ENCODE data around the gene DGLUCY. TPM values are rescaled to one million over a fixed set of nuclear protein-coding genes. Genes with fewer than 3 reads are reported as not detected.
A peak's percentile ranks its signal among the peaks of the same experiment; 100 is the strongest.
"Not testable (repeated sequence)": the region's sequence is repeated elsewhere in the genome, so short reads cannot be mapped to it uniquely, and the experiment has no call there.

The DGLUCY gene
- total RNA-seq, 2 experiments from 2014 or later, result 109 to 110 TPM

- ChIA-PET CTCF (interaction anchor here (1.5 kb wide), 1 partner anchor 61 kb away, joined by 8 read pairs; no protein-coding TSS in a partner anchor), POLR2A (no interaction called here)
- Mint-ChIP-seq H3K36me3 (ENCODE audit: low read depth) (peaks cover 85% of the 10 kb centered on the region), H3K27ac (no peak overlapping the region), H3K4me1 (peaks cover 82% of the 10 kb centered on the region), H3K4me3 (no peak overlapping the region), H3K27me3 (no peaks in the 10 kb centered on the region), H3K9me3 (peaks cover 2% of the 10 kb centered on the region)
- no peak for DNase-seq
Observed at GRCh38 chr14:91238085-91238484, 124.2 kb downstream of the DGLUCY start.

- ChIA-PET POLR2A (no interaction called here), CTCF (interaction anchor here (1.3 to 1.8 kb wide), 3 partner anchors 10 to 62 kb away, joined by 4 to 8 read pairs (median 5); no protein-coding TSS in a partner anchor)
- DNase-seq, result no peak
- Mint-ChIP-seq H3K9me3 (peaks cover 2% of the 10 kb centered on the region), H3K4me1 (peaks cover 85% of the 10 kb centered on the region), H3K4me3 (no peak overlapping the region), H3K27ac (peak overlapping the region; percentile 31), H3K27me3 (no peaks in the 10 kb centered on the region), H3K36me3 (ENCODE audit: low read depth) (peaks cover 86% of the 10 kb centered on the region)
Observed at GRCh38 chr14:91238661-91239060, 124.8 kb downstream of the DGLUCY start.

- Mint-ChIP-seq H3K4me1 (peaks cover 94% of the 10 kb centered on the region), H3K36me3 (ENCODE audit: low read depth) (peaks cover 88% of the 10 kb centered on the region), H3K4me3 (peak overlapping the region; percentile 92), H3K27me3 (no peaks in the 10 kb centered on the region), H3K9me3 (peaks cover 2% of the 10 kb centered on the region), H3K27ac (peak overlapping the region; percentile 100)
- ChIA-PET POLR2A (interaction anchor here (0.5 to 5.1 kb wide), 4 partner anchors 9 to 1813 kb away, joined by 3 to 66 read pairs (median 4); no protein-coding TSS in a partner anchor), CTCF (interaction anchor here (0.7 to 10.9 kb wide), 5 partner anchors 8 to 68 kb away, joined by 4 to 70 read pairs (median 5); no protein-coding TSS in a partner anchor)
- peak; percentile 61 for DNase-seq
Observed at GRCh38 chr14:91241863-91242262, 128.0 kb downstream of the DGLUCY start.

- POLR2A ChIA-PET, result interaction anchor here (0.6 to 5.1 kb wide), 3 partner anchors 14 to 484 kb away, joined by 3 to 66 read pairs (median 5); no protein-coding TSS in a partner anchor
- CTCF ChIA-PET, result interaction anchor here (1.3 to 10.9 kb wide), 7 partner anchors 9 to 69 kb away, joined by 3 to 70 read pairs (median 5); no protein-coding TSS in a partner anchor
- Mint-ChIP-seq H3K27ac (peak overlapping the region; percentile 100), H3K4me3 (peak overlapping the region; percentile 92), H3K9me3 (peaks cover 6% of the 10 kb centered on the region), H3K4me1 (peaks cover 96% of the 10 kb centered on the region), H3K36me3 (ENCODE audit: low read depth) (peaks cover 89% of the 10 kb centered on the region), H3K27me3 (no peaks in the 10 kb centered on the region)
- no peak for DNase-seq
Observed at GRCh38 chr14:91242635-91243034, 128.8 kb downstream of the DGLUCY start.

GRCh38 chr14:91243074-91243471 is 129.2 kb downstream of the DGLUCY start:
- peak overlapping the region; percentile 92 for H3K4me3 Mint-ChIP-seq
- ChIA-PET CTCF (interaction anchor here (1.0 to 10.9 kb wide), 10 partner anchors 9 to 70 kb away, joined by 3 to 70 read pairs (median 5); no protein-coding TSS in a partner anchor), POLR2A (interaction anchor here (0.6 to 5.1 kb wide), 5 partner anchors 9 to 485 kb away, joined by 3 to 66 read pairs (median 5); no protein-coding TSS in a partner anchor)
- peaks cover 88% of the 10 kb centered on the region for H3K36me3 Mint-ChIP-seq (ENCODE audit: low read depth)
- no peaks in the 10 kb centered on the region for H3K27me3 Mint-ChIP-seq
- H3K27ac Mint-ChIP-seq, result peak overlapping the region; percentile 100
- H3K9me3 Mint-ChIP-seq, result peaks cover 6% of the 10 kb centered on the region
- peaks cover 96% of the 10 kb centered on the region for H3K4me1 Mint-ChIP-seq
- no peak for DNase-seq

GRCh38 chr14:91244501-91244901 is 130.6 kb downstream of the DGLUCY start, which contains the start of gene GPR68:
GPR68 (minus strand) TSS chr14:91244704; CDS start chr14:91235050, 9,654 bp downstream.
- Mint-ChIP-seq H3K27me3 (no peaks in the 10 kb centered on the region), H3K9me3 (peaks cover 6% of the 10 kb centered on the region), H3K4me1 (peaks cover 92% of the 10 kb centered on the region), H3K27ac (peak within 1 kb of the TSS; percentile 100), H3K36me3 (ENCODE audit: low read depth) (peaks cover 85% of the 10 kb centered on the region), H3K4me3 (peak within 1 kb of the TSS; percentile 92)
- peak; percentile 51 for DNase-seq
- POLR2A ChIA-PET, result interaction anchor here (1.1 to 5.1 kb wide), 2 partner anchors 16 to 19 kb away, joined by 3 to 66 read pairs; no protein-coding TSS in a partner anchor
- CTCF ChIA-PET, result interaction anchor here (0.6 to 10.9 kb wide), 9 partner anchors 11 to 458 kb away, joined by 4 to 70 read pairs (median 5); no protein-coding TSS in a partner anchor

- peaks cover 86% of the 10 kb centered on the region for H3K36me3 Mint-ChIP-seq (ENCODE audit: low read depth)
- H3K27ac Mint-ChIP-seq, result peak overlapping the region; percentile 100
- ChIA-PET POLR2A (interaction anchor here (0.6 to 5.1 kb wide), 3 partner anchors 16 to 176 kb away, joined by 3 to 66 read pairs (median 4); no protein-coding TSS in a partner anchor), CTCF (interaction anchor here (0.6 to 10.9 kb wide), 7 partner anchors 10 to 459 kb away, joined by 3 to 70 read pairs (median 4); no protein-coding TSS in a partner anchor)
- peak overlapping the region; percentile 92 for H3K4me3 Mint-ChIP-seq
- H3K27me3 Mint-ChIP-seq, result no peaks in the 10 kb centered on the region
- DNase-seq, result peak; percentile 87
- peaks cover 6% of the 10 kb centered on the region for H3K9me3 Mint-ChIP-seq
- peaks cover 92% of the 10 kb centered on the region for H3K4me1 Mint-ChIP-seq
Observed at GRCh38 chr14:91245029-91245428, 131.2 kb downstream of the DGLUCY start.

- POLR2A ChIA-PET, result interaction anchor here (0.6 to 5.1 kb wide), 3 partner anchors 17 to 176 kb away, joined by 3 to 66 read pairs (median 4); no protein-coding TSS in a partner anchor
- H3K36me3 Mint-ChIP-seq (ENCODE audit: low read depth), result peaks cover 86% of the 10 kb centered on the region
Observed at GRCh38 chr14:91245616-91246015, 131.7 kb downstream of the DGLUCY start.

GRCh38 chr14:91246051-91246852 is 132.4 kb downstream of the DGLUCY start:
- ChIA-PET POLR2A (interaction anchor here (0.6 to 5.1 kb wide), 2 partner anchors 18 to 170 kb away, joined by 5 to 66 read pairs; no protein-coding TSS in a partner anchor), CTCF (interaction anchor here (0.6 to 10.9 kb wide), 8 partner anchors 9 to 69 kb away, joined by 3 to 70 read pairs (median 4); no protein-coding TSS in a partner anchor)

More at GRCh38 chr14:91245616-91246015, 131.7 kb downstream of the DGLUCY start:
- Mint-ChIP-seq H3K27ac (peak overlapping the region; percentile 100), H3K4me1 (peaks cover 92% of the 10 kb centered on the region), H3K4me3 (peak overlapping the region; percentile 66)
- not testable (repeated sequence) for H3K27me3 Mint-ChIP-seq, H3K9me3 Mint-ChIP-seq, DNase-seq
- CTCF ChIA-PET, result interaction anchor here (0.6 to 10.9 kb wide), 6 partner anchors 10 to 52 kb away, joined by 3 to 70 read pairs (median 4); no protein-coding TSS in a partner anchor

GRCh38 chr14:91249841-91250616 is 136.2 kb downstream of the DGLUCY start:
- CTCF ChIA-PET, result interaction anchor here (1.1 to 10.9 kb wide), 11 partner anchors 11 to 183 kb away, joined by 3 to 70 read pairs (median 5); no protein-coding TSS in a partner anchor
- Mint-ChIP-seq H3K36me3 (ENCODE audit: low read depth) (peaks cover 59% of the 10 kb centered on the region), H3K27me3 (no peaks in the 10 kb centered on the region), H3K4me1 (peaks cover 86% of the 10 kb centered on the region), H3K4me3 (peak overlapping the region; percentile 39), H3K9me3 (peaks cover 4% of the 10 kb centered on the region), H3K27ac (peak overlapping the region; percentile 96)
- peak; percentile 63 for DNase-seq
- POLR2A ChIA-PET, result interaction anchor here (1.8 kb wide), 1 partner anchor 22 kb away, joined by 7 read pairs; no protein-coding TSS in a partner anchor

More at GRCh38 chr14:91246051-91246852, 132.4 kb downstream of the DGLUCY start:
- H3K27me3 Mint-ChIP-seq, result no peaks in the 10 kb centered on the region
- H3K36me3 Mint-ChIP-seq (ENCODE audit: low read depth), result peaks cover 85% of the 10 kb centered on the region
- H3K27ac Mint-ChIP-seq, result peak overlapping the region; percentile 100
- peaks cover 91% of the 10 kb centered on the region for H3K4me1 Mint-ChIP-seq
- peaks cover 4% of the 10 kb centered on the region for H3K9me3 Mint-ChIP-seq
- peak overlapping the region; percentile 66 for H3K4me3 Mint-ChIP-seq
- peak; percentile 93 for DNase-seq

GRCh38 chr14:91250912-91251311 is 137.0 kb downstream of the DGLUCY start:
- no peak overlapping the region for H3K4me3 Mint-ChIP-seq
- POLR2A ChIA-PET, result interaction anchor here (1.8 kb wide), 1 partner anchor 22 kb away, joined by 7 read pairs; no protein-coding TSS in a partner anchor
- peak overlapping the region; percentile 96 for H3K27ac Mint-ChIP-seq
- DNase-seq, result no peak
- no peaks in the 10 kb centered on the region for H3K27me3 Mint-ChIP-seq
- peaks cover 85% of the 10 kb centered on the region for H3K4me1 Mint-ChIP-seq
- H3K36me3 Mint-ChIP-seq (ENCODE audit: low read depth), result peaks cover 53% of the 10 kb centered on the region
- CTCF ChIA-PET, result interaction anchor here (1.1 to 10.9 kb wide), 5 partner anchors 23 to 74 kb away, joined by 3 to 70 read pairs (median 3); no protein-coding TSS in a partner anchor
- peaks cover 4% of the 10 kb centered on the region for H3K9me3 Mint-ChIP-seq
